ENCODE data around the gene TUBA3D. TPM values are rescaled to one million over a fixed set of nuclear protein-coding genes. Genes with fewer than 3 reads are reported as not detected.
A peak's percentile ranks its signal among the peaks of the same experiment; 100 is the strongest.
"Not testable (repeated sequence)": the region's sequence is repeated elsewhere in the genome, so short reads cannot be mapped to it uniquely, and the experiment has no call there.

TUBA3D gene
- total RNA-seq, 4 donors from 2014 or later = not detected

DNA sequence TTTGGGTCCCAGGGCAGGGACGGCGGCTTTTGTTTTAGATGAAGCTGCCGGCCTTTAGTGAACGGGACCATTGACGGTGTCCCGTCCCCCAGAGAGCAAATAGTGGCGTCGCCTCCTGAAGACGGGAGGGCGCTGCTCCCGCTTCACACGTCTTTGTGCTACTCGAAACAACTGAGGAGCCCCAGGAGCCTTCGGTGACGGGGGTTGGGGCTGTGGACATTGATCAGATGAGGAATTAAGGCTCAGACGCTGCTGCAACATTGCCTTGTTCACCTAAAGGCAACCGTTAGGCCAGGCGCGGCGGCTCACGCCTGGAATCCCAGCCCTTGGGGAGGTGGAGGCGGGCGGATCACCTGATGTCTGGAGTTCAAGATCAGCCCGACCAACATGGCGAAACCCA is 444 bp downstream of the TUBA3D start:
- ATAC-seq (ENCODE audit: low FRiP score); DNase-seq (ENCODE audit: low spot score): not testable (repeated sequence)

DNA sequence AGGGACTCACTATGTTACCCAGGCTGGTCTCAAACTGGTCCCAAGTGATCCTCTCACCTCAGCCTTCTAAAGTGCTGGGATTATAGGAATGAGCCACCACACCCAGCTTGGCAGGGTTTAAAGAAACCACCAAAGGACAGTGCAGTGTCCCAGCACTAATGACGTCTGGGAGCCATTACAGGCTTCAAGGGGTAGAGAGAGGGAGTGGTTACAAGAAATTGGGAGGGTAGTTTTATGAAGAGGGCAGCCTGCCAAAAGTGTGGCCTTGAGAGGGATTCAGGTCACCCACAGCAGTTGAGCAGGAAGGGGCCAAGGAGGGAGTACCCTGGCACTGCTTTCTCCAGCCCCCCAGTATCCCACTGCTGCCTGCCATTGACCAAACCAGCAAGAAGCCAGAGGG is 1.3 kb downstream of the TUBA3D start:
- DNase-seq (ENCODE audit: low spot score); ATAC-seq (ENCODE audit: low FRiP score): not testable (repeated sequence)

DNA sequence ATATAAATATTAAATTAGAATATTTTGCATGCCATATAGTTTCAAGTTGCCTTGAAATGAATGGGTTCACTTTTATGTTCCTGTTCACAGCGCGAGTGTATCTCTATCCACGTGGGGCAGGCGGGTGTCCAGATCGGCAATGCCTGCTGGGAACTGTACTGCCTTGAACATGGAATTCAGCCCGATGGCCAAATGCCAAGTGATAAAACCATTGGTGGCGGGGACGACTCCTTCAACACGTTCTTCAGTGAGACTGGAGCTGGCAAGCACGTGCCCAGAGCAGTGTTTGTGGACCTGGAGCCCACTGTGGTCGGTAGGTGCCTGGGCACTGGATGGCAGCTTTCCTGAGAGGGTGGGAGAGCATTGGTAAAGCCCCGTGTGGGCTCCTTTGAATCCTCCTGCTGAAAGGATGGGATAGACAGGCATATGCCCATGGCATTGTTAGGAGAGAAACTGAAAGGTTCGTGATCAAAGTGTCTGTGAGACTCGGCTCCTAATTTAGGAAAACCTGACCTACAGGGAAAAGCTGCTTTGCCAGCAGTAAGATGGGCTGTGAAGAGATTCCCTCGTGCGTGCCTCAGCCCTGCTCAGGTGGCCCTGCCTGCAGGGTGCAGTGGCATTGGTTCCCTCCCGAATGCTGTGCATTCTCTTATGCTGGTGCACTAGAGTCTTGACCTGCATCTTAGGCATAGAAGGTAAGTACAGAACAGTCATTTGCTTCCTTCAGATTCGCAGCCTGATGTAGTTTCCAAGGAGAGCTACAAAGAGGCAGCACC is 2.3 kb downstream of the TUBA3D start:
- ATAC-seq (ENCODE audit: low FRiP score) = not testable (repeated sequence)

DNA sequence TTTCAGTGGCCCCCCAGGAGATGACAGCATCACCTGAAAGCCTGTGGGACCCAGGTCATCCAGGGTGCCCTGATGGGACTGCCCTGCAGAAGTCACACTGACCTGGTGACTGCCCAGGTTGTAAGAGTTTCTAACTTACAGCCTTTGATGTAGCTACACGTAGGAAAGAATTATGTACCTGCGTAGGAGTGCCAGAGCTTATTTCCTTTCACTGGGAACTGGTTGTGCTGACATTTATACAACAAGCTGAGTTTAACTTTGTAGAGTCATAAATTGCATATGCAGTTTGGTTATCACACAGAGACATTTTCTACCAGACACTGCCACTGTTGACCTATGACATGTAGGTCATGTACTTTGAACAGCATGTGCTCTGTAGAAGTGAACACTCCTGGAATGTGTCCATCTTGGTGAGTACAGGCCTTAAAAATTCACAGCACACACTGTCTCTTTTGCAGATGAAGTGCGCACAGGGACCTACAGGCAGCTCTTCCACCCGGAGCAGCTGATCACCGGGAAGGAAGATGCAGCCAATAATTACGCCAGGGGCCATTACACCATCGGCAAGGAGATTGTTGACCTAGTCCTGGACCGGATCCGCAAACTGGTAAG is 3.0 kb downstream of the TUBA3D start:
- DNase-seq (ENCODE audit: low spot score); ATAC-seq (ENCODE audit: low FRiP score): not testable (repeated sequence)

More for the DNA sequence above, 2.3 kb downstream of the TUBA3D start:
- DNase-seq (ENCODE audit: low spot score) = not testable (repeated sequence)

DNA sequence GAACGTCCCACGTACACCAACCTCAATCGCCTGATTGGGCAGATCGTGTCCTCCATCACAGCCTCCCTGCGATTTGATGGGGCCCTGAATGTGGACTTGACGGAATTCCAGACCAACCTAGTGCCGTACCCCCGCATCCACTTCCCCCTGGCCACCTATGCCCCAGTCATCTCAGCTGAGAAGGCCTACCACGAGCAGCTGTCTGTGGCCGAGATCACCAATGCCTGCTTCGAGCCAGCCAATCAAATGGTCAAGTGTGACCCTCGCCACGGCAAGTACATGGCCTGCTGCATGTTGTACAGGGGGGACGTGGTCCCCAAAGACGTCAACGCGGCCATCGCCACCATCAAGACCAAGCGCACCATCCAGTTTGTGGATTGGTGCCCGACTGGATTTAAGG is 4.4 kb downstream of the TUBA3D start:
- ATAC-seq (ENCODE audit: low FRiP score); DNase-seq (ENCODE audit: low spot score): not testable (repeated sequence)

DNA sequence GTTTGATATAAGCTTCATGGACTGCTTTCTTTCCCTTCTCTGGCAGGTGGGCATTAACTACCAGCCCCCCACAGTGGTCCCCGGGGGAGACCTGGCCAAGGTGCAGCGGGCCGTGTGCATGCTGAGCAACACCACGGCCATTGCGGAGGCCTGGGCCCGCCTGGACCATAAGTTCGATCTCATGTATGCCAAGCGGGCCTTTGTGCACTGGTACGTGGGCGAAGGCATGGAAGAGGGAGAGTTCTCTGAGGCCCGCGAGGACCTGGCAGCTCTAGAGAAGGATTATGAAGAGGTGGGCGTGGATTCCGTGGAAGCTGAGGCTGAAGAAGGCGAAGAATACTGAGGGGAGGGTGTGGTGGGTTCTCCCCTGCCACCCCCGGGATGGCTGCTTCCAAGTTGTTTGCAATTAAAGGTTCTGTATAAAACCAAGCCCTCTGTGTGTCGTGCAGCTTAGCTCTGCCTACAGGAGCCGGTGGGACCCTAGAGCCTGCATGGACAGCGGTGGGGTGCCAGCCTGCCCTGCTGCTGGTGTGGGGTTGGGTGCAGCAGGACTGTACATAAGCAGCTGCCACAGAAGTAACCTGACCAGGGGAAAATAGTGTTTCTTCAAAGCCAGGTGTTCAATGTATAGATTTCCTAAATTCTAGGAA is 6.7 kb downstream of the TUBA3D start:
- not testable (repeated sequence) for ATAC-seq (ENCODE audit: low FRiP score); DNase-seq (ENCODE audit: low spot score)

DNA sequence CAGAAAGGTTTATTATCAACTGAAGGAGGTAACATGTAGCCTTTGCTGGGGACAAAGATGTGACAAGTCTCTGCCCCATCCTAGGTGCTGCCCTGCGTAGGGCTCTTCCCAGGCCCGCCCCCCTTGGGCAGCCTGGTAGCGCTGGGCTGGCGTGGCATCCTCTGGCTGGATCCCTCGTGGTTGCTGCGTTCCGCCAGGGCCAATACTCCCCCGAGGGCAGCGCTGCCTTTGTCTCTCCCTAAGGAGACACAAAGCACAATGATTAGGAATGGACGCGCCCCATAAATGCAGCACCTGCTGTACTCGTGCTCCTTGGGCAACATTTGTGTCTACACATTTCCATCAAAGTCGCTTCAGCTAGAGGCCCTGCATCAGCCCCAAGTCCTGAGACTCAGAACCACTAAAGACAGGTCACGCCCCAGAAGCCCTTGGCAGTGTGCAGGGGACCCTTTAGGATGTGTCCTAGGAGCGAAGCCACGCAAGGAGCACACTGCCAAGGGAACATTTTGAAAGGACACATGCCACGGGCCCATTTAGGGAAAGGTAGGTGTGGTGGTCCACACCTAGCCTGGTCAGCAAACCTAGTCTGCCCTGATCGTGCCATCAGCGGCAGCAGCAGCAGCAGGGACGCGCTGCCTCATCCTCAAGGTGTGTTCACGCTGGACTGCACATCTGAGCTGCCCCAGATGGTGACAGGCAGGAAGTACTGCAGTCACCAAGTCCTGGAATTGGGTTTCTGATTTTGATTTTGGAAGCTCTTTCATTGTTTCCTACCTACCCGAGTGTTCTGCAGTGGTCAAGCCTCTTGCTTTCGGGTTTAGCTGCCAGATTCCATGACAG is 8.3 kb downstream of the TUBA3D start:
- DNase-seq (ENCODE audit: low spot score) = not testable (repeated sequence)

DNA sequence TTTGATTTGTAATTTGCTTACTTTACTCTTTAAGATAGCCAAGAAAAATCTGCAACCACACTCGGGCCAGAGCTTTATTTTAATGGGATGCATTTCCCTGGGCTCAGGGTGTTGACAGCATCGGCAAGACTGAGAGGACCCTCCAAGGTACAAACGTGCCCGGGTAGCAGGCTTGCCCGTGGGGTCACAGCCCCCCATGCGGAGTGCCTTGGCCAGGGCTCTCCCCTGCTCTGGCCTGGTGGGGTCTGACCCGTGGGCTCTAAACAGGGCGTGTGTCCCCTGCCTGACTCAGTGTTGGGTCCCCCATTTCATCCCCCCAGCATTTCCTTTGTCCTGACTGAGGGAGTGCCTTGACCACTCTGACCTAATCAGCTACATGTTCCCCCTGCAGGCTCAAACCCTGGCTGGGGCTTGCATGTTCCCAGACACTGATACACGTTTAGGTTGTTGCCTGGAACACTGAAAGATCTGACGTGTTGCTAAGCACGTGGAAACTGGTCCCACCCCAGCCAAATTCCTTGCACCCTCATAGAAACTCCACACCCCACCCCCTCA is 9.1 kb downstream of the TUBA3D start:
- ATAC-seq (ENCODE audit: low FRiP score); DNase-seq (ENCODE audit: low spot score): not testable (repeated sequence)

More for the DNA sequence above, 8.3 kb downstream of the TUBA3D start:
- not testable (repeated sequence) for ATAC-seq (ENCODE audit: low FRiP score)

DNA sequence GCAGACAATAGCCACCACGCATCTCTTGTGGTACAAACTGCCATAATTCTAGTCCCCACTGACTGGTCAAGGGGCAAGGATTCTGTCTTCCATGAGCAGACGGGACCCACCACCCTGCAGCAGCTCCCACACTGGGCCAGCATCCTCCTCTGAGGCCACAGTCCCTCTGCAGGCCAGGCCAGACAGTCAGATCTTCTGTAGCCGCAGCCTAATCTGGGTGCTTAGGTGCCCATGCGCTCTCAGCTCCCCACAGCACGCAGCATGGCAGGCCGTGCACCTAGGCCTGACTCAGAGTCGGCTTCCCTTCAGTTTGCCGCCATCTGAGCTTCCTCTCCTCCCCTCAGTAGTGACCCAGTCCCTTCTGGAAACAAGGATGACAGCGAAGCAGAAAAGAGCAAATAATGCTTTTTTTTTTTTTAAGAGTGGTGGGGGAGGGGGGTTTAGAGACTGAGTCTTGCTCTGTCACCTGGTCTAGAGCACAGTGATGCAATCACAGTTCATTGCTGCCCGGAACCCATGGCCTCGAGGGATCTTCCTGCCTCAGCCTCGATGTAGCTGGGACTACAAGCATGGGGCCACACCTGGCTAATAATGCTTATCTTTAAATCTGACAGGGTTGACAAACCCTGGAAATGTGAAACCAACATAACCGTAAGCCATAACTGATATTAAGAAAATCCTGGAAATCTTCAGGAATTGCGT is 10.4 kb downstream of the TUBA3D start:
- not testable (repeated sequence) for DNase-seq (ENCODE audit: low spot score); ATAC-seq (ENCODE audit: low FRiP score)

DNA sequence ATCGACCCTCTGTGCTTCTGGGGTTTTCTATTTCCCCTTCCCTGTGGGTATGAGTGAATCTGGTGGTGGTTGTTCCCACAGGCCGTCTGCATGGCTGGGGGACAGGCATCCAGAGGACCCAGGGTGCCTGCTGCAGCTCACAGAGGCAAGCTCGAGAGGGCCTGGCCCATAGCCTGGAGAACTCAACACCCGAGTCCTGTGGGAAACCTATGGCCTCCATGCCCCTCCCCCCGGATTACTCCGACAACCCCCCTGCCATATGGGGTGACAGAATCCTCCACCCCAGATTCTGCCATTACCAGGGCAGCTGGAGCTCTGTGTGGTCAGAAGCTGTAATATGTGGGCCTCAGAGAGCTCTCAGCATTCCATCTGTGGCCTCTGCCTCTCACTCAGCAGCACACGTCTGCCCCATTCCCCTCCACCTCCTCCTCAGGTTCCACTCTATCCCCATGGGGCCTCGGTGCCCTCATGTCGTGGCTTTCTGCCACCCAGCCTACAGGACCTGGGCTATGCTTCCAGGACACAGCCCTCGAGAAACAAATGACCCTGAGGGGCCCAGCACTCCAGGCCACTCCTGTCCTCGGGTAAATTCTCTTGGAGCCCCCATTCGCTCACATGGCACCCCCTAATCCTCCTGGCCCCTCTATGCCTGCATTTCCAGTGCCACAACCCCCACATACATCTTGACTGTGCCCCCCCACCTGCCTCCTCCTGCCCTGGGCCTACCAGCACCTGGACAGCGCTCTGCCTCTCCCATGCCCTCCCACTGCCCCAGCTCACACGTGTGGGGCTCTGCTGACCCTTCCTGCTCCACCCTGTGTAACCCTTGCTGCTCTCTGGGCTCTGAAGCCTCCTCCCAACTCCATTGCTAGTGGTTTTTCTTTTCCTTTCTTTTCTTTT is 12.6 kb downstream of the TUBA3D start:
- no peak for ATAC-seq (ENCODE audit: low FRiP score)
- DNase-seq (ENCODE audit: low spot score) = no peak
- TF ChIP-seq, protein P1, sequence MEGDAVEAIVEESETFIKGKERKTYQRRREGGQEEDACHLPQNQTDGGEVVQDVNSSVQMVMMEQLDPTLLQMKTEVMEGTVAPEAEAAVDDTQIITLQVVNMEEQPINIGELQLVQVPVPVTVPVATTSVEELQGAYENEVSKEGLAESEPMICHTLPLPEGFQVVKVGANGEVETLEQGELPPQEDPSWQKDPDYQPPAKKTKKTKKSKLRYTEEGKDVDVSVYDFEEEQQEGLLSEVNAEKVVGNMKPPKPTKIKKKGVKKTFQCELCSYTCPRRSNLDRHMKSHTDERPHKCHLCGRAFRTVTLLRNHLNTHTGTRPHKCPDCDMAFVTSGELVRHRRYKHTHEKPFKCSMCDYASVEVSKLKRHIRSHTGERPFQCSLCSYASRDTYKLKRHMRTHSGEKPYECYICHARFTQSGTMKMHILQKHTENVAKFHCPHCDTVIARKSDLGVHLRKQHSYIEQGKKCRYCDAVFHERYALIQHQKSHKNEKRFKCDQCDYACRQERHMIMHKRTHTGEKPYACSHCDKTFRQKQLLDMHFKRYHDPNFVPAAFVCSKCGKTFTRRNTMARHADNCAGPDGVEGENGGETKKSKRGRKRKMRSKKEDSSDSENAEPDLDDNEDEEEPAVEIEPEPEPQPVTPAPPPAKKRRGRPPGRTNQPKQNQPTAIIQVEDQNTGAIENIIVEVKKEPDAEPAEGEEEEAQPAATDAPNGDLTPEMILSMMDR (IDR thresholded peaks at IDR 0.05) = no peak

DNA sequence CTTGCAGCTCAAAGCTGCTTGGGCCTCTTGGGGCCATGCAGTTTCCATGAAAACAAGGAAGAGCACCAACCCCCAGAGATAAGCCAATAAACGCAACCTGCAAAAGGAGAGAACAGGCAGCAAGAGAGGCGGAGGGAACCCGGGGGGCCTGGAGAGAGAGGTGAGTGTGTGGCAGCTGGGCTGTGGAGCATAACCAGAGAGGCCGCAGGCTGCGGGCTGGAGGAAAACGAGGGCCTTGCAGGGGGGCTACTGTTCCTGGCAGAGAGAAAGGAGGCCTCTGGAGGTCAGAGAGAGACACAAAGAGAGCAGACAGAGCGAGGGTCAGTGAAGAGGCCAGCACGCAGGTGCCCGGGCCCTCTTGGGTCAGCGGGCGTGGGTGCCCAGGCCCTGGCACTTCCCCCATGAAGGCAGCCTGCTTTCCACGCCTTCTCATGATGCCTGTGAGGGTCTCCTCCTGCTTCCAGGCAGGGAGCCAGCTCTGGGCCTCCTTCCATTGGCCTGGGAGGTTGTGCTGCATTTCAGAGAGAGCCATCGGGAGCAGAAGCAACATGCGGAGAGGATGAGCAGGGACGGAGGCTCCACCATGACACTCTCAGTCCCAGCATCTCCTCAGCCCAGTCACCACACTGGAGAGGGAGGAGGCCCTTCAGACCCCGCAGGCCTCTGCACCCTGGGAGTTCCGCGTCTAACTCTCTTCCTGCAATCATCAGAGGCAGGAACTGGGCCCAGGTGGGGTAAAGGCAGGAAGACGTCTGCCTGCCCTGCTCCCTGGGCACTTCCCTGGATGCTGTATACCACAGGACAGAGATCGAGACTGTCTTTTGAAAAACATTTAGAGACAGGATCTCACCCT is 14.9 kb downstream of the TUBA3D start:
- not testable (repeated sequence) for DNase-seq (ENCODE audit: low spot score); ATAC-seq (ENCODE audit: low FRiP score)

DNA sequence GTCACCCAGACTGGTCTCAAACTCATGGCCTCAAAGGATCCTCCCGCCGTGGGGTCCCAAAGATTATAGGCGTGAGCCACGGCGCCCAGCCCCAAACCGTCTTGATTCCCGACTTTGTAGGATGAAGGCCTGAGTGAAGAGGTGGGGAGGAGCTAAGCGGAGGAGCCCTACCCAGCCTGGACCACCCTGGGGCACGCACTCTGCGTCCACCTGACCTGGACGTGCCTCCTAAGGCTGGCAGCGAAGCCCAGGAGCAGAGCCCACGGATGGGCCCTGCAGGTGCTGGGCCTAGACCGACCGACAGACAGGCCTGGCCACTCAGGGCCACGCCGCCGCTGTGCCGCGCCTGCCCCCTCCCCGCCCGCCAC is 15.5 kb downstream of the TUBA3D start:
- DNase-seq (ENCODE audit: low spot score) = not testable (repeated sequence)
- peak; percentile 24 for ATAC-seq (ENCODE audit: low FRiP score)

DNA sequence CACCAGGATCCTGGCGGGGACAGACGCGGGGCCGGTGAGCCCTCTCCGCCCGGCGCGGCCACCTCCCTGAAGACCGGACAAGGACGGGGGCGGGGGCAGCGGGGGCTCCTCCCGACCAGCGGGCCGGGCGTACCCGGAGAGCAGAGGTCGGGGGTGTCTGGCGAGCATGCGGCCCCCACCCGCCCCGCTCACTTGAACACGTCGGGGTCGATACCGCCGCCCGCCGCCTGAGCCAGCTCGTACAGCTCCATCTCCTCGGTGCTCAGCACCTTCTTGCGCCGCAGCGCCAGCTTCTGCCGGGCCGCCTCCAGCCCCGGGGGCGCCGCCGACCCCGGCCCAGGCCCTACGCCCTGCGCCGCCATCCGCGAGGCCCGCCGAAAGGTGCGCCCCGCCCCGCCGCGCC is 16.1 kb downstream of the TUBA3D start, which contains the start of gene MZT2A:
Gene MZT2A (minus strand): TSS at position 383 of the 403 bp plus-strand sequence. CDS start 21 bp downstream, at position 362.
- DNase-seq (ENCODE audit: low spot score) = not testable (repeated sequence)
- peak; percentile 15 for ATAC-seq (ENCODE audit: low FRiP score)
